MM.1S (cell line): ENCODE results near the gene AGPAT3.

Experiments
- DNase-seq: peaks from one replicate; pipeline ENCODE4 v3.0.0-alpha.2; 2015
- H2AFZ ChIP-seq: fragments of 300-600 bp; sonication (generic); 2 replicates; pipeline ENCODE4 v1.6.0; 2016; ENCODE audit warnings: antibody characterized with exemption, low read length
- H3F3A ChIP-seq: fragments of 300-600 bp; sonication (generic); 2 replicates; pipeline ENCODE4 v1.6.1; 2016; ENCODE audit warnings: mild to moderate bottlenecking, antibody characterized with exemption, low read length, moderate library complexity, mixed read lengths; ENCODE audit not compliant: insufficient read depth
- H3K27ac ChIP-seq: fragments of 300-600 bp; sonication (generic); 2 replicates; pipeline ENCODE4 v1.5.1; 2016; ENCODE audit warnings: mild to moderate bottlenecking, low read length
- H3K27me3 ChIP-seq: fragments of 300-600 bp; sonication (generic); replicated peaks from 2 replicates; pipeline ENCODE4 v1.6.0; 2016; ENCODE audit warnings: low read length; ENCODE audit not compliant: insufficient read depth
- H3K36me3 ChIP-seq: fragments of 300-600 bp; sonication (generic); replicated peaks from 2 replicates; pipeline ENCODE4 v1.6.1; 2016; ENCODE audit warnings: mild to moderate bottlenecking, low read length, mixed read lengths; ENCODE audit not compliant: insufficient read depth
- H3K4me1 ChIP-seq: fragments of 300-600 bp; sonication (generic); 2 replicates; pipeline ENCODE4 v1.6.1; 2016; ENCODE audit warnings: low read length, mixed read lengths
- H3K4me2 ChIP-seq: fragments of 300-600 bp; sonication (generic); 2 replicates; pipeline ENCODE4 v1.6.0; 2016; ENCODE audit warnings: low read depth, low read length
- H3K4me3 ChIP-seq: fragments of 300-600 bp; sonication (generic); 2 replicates; pipeline ENCODE4 v1.5.1; 2016; ENCODE audit warnings: low read length, mixed read lengths
- H3K79me2 ChIP-seq: fragments of 300-600 bp; sonication (generic); 2 replicates; pipeline ENCODE4 v1.6.1; 2016; ENCODE audit warnings: mixed run types, low read length, mixed read lengths
- H3K9ac ChIP-seq: fragments of 300-600 bp; sonication (generic); 2 replicates; pipeline ENCODE4 v1.6.1; 2016; ENCODE audit warnings: low read length, mixed read lengths
- H3K9me2 ChIP-seq: fragments of 300-600 bp; sonication (generic); replicated peaks from 2 replicates; pipeline ENCODE4 v1.6.1; 2016; ENCODE audit warnings: mild to moderate bottlenecking, low read length, mixed read lengths; ENCODE audit not compliant: insufficient read depth
- H3K9me3 ChIP-seq: fragments of 300-600 bp; sonication (generic); replicated peaks from 2 replicates; pipeline ENCODE4 v1.6.1; 2016; ENCODE audit warnings: mild to moderate bottlenecking, low read length, mixed read lengths; ENCODE audit not compliant: insufficient read depth
- H4K20me1 ChIP-seq: fragments of 300-600 bp; sonication (generic); 2 replicates; pipeline ENCODE4 v1.6.1; 2016; ENCODE audit warnings: mild to moderate bottlenecking, low read length, moderate library complexity, mixed read lengths; ENCODE audit not compliant: insufficient read depth
- EZH2 ChIP-seq: fragments of 300-600 bp; sonication (generic); optimal IDR thresholded peaks from 2 replicates; pipeline ENCODE3; 2017; ENCODE audit warnings: low read depth, mild to moderate bottlenecking, antibody characterized with exemption, low read length, mixed read lengths
- EZH2phosphoT487 ChIP-seq: fragments of 300-600 bp; sonication (generic); IDR thresholded peaks from 2 replicates; pipeline ENCODE4 v1.6.1; 2018; ENCODE audit warnings: antibody characterized with exemption, low read length
- TF ChIP-seq, protein P1 (sequence below): fragments of 300-600 bp; sonication (generic); IDR thresholded peaks from 2 replicates; pipeline ENCODE4 v1.5.1; 2016; ENCODE audit warnings: antibody characterized with exemption, low read length, mixed read lengths

AGPAT3 gene

GRCh38 chr21:43858806-43859648 lies 6.0 kb upstream of the AGPAT3 start:
- H2AFZ ChIP-seq, result no peak overlapping the region
- H3K27me3 ChIP-seq, result no peaks in the 10 kb centered on the region
- no peaks in the 10 kb centered on the region for H3K9me3 ChIP-seq
- H3K27ac ChIP-seq, result no peak overlapping the region
- no peak overlapping the region for H3K4me2 ChIP-seq
- DNase-seq, result no peak
- H3K4me1 ChIP-seq, result peaks cover 25% of the 10 kb centered on the region
- no peaks in the 10 kb centered on the region for H4K20me1 ChIP-seq
- no peaks in the 10 kb centered on the region for H3K36me3 ChIP-seq
- no peak for TF ChIP-seq EZH2phosphoT487
- TF ChIP-seq, protein P1, sequence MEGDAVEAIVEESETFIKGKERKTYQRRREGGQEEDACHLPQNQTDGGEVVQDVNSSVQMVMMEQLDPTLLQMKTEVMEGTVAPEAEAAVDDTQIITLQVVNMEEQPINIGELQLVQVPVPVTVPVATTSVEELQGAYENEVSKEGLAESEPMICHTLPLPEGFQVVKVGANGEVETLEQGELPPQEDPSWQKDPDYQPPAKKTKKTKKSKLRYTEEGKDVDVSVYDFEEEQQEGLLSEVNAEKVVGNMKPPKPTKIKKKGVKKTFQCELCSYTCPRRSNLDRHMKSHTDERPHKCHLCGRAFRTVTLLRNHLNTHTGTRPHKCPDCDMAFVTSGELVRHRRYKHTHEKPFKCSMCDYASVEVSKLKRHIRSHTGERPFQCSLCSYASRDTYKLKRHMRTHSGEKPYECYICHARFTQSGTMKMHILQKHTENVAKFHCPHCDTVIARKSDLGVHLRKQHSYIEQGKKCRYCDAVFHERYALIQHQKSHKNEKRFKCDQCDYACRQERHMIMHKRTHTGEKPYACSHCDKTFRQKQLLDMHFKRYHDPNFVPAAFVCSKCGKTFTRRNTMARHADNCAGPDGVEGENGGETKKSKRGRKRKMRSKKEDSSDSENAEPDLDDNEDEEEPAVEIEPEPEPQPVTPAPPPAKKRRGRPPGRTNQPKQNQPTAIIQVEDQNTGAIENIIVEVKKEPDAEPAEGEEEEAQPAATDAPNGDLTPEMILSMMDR, result no peak
- no peak for TF ChIP-seq EZH2
- no peak overlapping the region for H3K4me3 ChIP-seq
- H3F3A ChIP-seq, result peaks cover 9% of the 10 kb centered on the region
- H3K9me2 ChIP-seq, result no peaks in the 10 kb centered on the region
- H3K79me2 ChIP-seq, result no peaks in the 10 kb centered on the region
- no peak overlapping the region for H3K9ac ChIP-seq

- Histone ChIP-seq H3K79me2 (no peaks in the 10 kb centered on the region), H3K9ac (no peak overlapping the region), H3K27me3 (no peaks in the 10 kb centered on the region), H4K20me1 (no peaks in the 10 kb centered on the region), H3K9me3 (no peaks in the 10 kb centered on the region), H3F3A (peaks cover 9% of the 10 kb centered on the region), H3K27ac (no peak overlapping the region), H3K9me2 (no peaks in the 10 kb centered on the region), H2AFZ (no peak overlapping the region), H3K4me2 (no peak overlapping the region), H3K36me3 (no peaks in the 10 kb centered on the region), H3K4me3 (no peak overlapping the region), H3K4me1 (peaks cover 23% of the 10 kb centered on the region)
- no peak for DNase-seq
- TF ChIP-seq, protein P1, result no peak
- no peak for TF ChIP-seq EZH2phosphoT487
- no peak for TF ChIP-seq EZH2
Measured at GRCh38 chr21:43859747-43860214, 5.2 kb upstream of the AGPAT3 start.

GRCh38 chr21:43861706-43862105 lies 3.3 kb upstream of the AGPAT3 start:
- Histone ChIP-seq H3K27me3 (no peaks in the 10 kb centered on the region), H3F3A (peaks cover 21% of the 10 kb centered on the region), H3K4me2 (peak overlapping the region; percentile 12; the same call in 1 of the 2 replicates), H3K9me2 (no peaks in the 10 kb centered on the region), H3K27ac (no peak overlapping the region; the same call in 1 of the 2 replicates), H3K4me3 (no peak overlapping the region), H4K20me1 (no peaks in the 10 kb centered on the region), H3K9ac (no peak overlapping the region), H2AFZ (no peak overlapping the region), H3K9me3 (no peaks in the 10 kb centered on the region), H3K36me3 (no peaks in the 10 kb centered on the region), H3K79me2 (peaks cover 12% of the 10 kb centered on the region), H3K4me1 (peaks cover 14% of the 10 kb centered on the region)
- DNase-seq, result peak; percentile 44
- TF ChIP-seq EZH2phosphoT487 (no peak), EZH2 (no peak)
- TF ChIP-seq, protein P1, result no peak
